ENCODE measurements around the gene ATP11A. TPM values are rescaled to one million over a fixed set of nuclear protein-coding genes. Genes with fewer than 3 reads are reported as not detected.

The ATP11A gene
- total RNA-seq, 6 experiments from 2014 or later: 24.3 to 57.4 (median 33.1) TPM

- Histone ChIP-seq H3K27me3 (no peaks in the 10 kb centered on the region), H3K4me1 (no peaks in the 10 kb centered on the region), H3K4me3 (no peak overlapping the region), H3K9me3 (no peaks in the 10 kb centered on the region), H3K36me3 (no peaks in the 10 kb centered on the region), H3K27ac (no peak overlapping the region)
- TF ChIP-seq POLR2A (IDR thresholded peaks at IDR 0.05): no peak
- no peak for TF ChIP-seq CTCF (IDR thresholded peaks at IDR 0.05)
- intact Hi-C loops (cut with DNase I): no loop called here
- DNase-seq: no peak
- 79% methylated on average over 9 of the region's 9 CpGs for WGBS (ENCODE audit: insufficient coverage, low coverage, low lambda C conversion rate, missing lambda C conversion rate)
- no peak for ATAC-seq
Measured at GRCh38 chr13:112747256-112747655, 57.4 kb downstream of the ATP11A start.

GRCh38 chr13:112748947-112749735 lies 59.3 kb downstream of the ATP11A start:
- Histone ChIP-seq H3K4me3 (no peak overlapping the region), H3K27ac (no peak overlapping the region), H3K9me3 (no peaks in the 10 kb centered on the region), H3K4me1 (no peaks in the 10 kb centered on the region), H3K27me3 (no peaks in the 10 kb centered on the region), H3K36me3 (no peaks in the 10 kb centered on the region)
- intact Hi-C loops (cut with DNase I): no loop called here
- TF ChIP-seq CTCF (IDR thresholded peaks at IDR 0.05) (no peak), POLR2A (IDR thresholded peaks at IDR 0.05) (no peak)
- ATAC-seq: peak; percentile 37 to 52 (median 44)
- DNase-seq: no peak
- 72% methylated on average over 3 of the region's 18 CpGs for WGBS (ENCODE audit: insufficient coverage, low coverage, low lambda C conversion rate, missing lambda C conversion rate)

- no peak overlapping the region for H3K27ac ChIP-seq
- TF ChIP-seq CTCF (IDR thresholded peaks at IDR 0.05): no peak
- no peak for TF ChIP-seq POLR2A (IDR thresholded peaks at IDR 0.05)
- H3K9me3 ChIP-seq: no peaks in the 10 kb centered on the region
- 87% methylated on average over 10 of the region's 10 CpGs for WGBS (ENCODE audit: insufficient coverage, low coverage, low lambda C conversion rate, missing lambda C conversion rate)
- H3K36me3 ChIP-seq: no peaks in the 10 kb centered on the region
- intact Hi-C loops (cut with DNase I): no loop called here
- no peak overlapping the region for H3K4me3 ChIP-seq
- no peaks in the 10 kb centered on the region for H3K4me1 ChIP-seq
- no peak for ATAC-seq
- H3K27me3 ChIP-seq: no peaks in the 10 kb centered on the region
- no peak for DNase-seq
Measured at GRCh38 chr13:112750570-112750969, 60.7 kb downstream of the ATP11A start.

- no peak for ATAC-seq
- H3K36me3 ChIP-seq: no peaks in the 10 kb centered on the region
- H3K4me3 ChIP-seq: no peak overlapping the region
- WGBS (ENCODE audit: insufficient coverage, low coverage, low lambda C conversion rate, missing lambda C conversion rate): 94% methylated on average over 6 of the region's 7 CpGs
- H3K27ac ChIP-seq: no peak overlapping the region
- H3K4me1 ChIP-seq: no peaks in the 10 kb centered on the region
- intact Hi-C loops (cut with DNase I): no loop called here
- no peaks in the 10 kb centered on the region for H3K27me3 ChIP-seq
- no peak for TF ChIP-seq POLR2A (IDR thresholded peaks at IDR 0.05)
- no peaks in the 10 kb centered on the region for H3K9me3 ChIP-seq
- DNase-seq: no peak
Measured at GRCh38 chr13:112751617-112752016, 61.8 kb downstream of the ATP11A start.

GRCh38 chr13:112752211-112752610 lies 62.4 kb downstream of the ATP11A start:
- H3K4me1 ChIP-seq: peaks cover 0 to 3% (median 0%) of the 10 kb centered on the region in 4 donors
- WGBS (ENCODE audit: insufficient coverage, low coverage, low lambda C conversion rate, missing lambda C conversion rate): 90% methylated on average over 9 of the region's 20 CpGs
- DNase-seq: no peak
- intact Hi-C loops (cut with DNase I): no loop called here
- H3K9me3 ChIP-seq: no peaks in the 10 kb centered on the region
- TF ChIP-seq POLR2A (IDR thresholded peaks at IDR 0.05) (no peak), CTCF (IDR thresholded peaks at IDR 0.05) (no peak)
- H3K36me3 ChIP-seq: no peaks in the 10 kb centered on the region
- no peak overlapping the region for H3K4me3 ChIP-seq
- ATAC-seq: peak in 1 of 4 donors; percentile 8
- no peaks in the 10 kb centered on the region for H3K27me3 ChIP-seq
- no peak overlapping the region for H3K27ac ChIP-seq
